NCI-H1694 treated with DMSO at 0.1 percent for 48 hours (cell line): Measurements from ENCODE around the gene ALG10.
"Not testable (repeated sequence)": the region's sequence is repeated elsewhere in the genome, so short reads cannot be mapped to it uniquely, and the experiment has no call there.

Experiments used
- DNase-seq: peaks from one replicate; lab custom pipeline; 2025; lab: John Stamatoyannopoulos, UW

ALG10 gene, protein sequence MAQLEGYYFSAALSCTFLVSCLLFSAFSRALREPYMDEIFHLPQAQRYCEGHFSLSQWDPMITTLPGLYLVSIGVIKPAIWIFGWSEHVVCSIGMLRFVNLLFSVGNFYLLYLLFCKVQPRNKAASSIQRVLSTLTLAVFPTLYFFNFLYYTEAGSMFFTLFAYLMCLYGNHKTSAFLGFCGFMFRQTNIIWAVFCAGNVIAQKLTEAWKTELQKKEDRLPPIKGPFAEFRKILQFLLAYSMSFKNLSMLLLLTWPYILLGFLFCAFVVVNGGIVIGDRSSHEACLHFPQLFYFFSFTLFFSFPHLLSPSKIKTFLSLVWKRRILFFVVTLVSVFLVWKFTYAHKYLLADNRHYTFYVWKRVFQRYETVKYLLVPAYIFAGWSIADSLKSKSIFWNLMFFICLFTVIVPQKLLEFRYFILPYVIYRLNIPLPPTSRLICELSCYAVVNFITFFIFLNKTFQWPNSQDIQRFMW

GRCh38 chr12:34022079-34022830 is at the start of gene ALG10:
Gene ALG10 (plus strand): TSS chr12:34022496. CDS start chr12:34022600, 104 bp downstream.
- peak; percentile 97 for DNase-seq

- DNase-seq: not testable (repeated sequence)
These were observed 49.4 kb upstream of the ALG10 start for GRCh38 chr12:33972884-33973283.

DNA sequence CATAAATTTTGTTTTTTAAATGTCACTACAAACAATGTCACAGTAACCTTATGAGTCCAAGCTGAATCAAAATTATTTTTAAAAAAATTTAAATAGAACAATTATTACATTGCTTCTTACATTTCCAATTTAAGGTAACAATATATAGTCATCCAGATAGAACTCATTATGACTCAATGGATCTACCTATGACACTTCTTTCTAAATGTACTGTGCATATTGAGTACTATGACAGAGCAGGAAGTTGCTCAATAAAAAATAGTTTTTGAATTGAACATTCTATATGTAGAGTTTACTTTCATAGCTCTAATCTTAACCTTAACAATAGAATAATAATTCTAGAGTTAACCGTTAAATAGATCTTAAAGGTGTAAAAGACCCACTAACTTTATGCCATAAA is 44.4 kb upstream of the ALG10 start:
- no peak for DNase-seq

- no peak for DNase-seq
These were observed 34.0 kb upstream of the ALG10 start for GRCh38 chr12:33988197-33988805.

GRCh38 chr12:33988913-33989312 is 33.4 kb upstream of the ALG10 start:
- DNase-seq: no peak

DNA sequence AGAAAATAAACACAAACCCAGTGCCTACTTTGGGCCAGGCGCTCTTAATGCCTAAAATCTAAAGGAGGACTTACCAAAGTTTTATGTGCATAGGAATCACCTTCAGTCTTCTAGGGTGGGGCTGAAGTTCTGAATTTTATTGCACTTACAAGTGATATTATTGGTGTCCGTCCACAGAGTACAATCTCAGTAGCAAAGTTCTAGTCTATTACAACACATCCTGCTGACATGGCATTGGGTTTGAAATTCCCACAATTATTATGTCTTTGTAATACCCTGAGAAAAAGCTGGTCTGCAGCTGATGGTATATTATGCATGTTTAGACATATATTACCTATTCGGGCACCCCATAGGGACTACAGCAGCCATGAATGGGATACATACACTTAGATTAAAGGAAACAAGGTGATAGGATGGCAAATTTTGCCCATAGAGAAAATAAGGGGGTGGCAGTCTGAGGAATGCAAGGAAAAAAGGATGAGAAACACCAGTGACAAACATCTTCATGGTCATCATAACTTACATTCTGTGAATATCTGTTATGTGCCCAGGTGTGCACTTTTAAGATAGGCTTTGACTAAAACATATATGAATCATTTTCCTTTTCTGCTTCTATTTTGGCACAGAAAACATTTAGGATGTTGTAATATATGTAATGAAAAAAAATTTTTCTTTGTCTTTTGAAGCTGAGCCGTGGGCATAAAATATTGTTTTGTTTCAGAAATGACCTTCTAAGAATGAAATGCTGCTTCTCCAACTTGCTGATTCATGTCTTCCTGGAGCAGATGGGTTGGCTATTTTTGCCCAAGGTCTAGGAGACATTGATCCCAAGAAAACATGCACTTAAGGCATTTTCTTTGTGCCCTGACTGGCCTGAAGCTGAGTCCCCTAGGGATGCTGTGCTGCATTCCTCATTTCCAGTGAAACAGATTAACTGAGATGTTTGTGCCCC is 27.2 kb upstream of the ALG10 start:
- no peak for DNase-seq

DNA sequence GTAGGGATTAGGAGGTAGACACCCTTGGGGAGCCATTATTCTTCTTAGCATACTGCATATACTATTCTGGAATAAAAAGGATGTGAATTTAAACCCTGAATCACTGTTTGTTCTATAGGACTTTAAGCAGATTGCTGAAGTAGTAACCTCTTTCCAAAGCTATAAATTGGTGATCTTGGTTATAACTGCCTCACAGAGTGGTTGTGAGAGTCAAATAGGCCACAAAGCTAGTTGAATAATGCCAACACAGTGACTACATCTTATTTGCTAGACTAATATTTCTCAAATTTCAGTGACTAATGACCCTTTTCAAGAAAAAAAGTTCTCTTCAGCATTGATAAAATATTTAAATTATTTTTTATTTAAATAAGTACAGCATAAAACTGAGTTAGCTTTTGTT is 13.5 kb upstream of the ALG10 start:
- not testable (repeated sequence) for DNase-seq

- no peak for DNase-seq
These were observed 5.9 kb upstream of the ALG10 start for GRCh38 chr12:34016361-34016760.

DNA sequence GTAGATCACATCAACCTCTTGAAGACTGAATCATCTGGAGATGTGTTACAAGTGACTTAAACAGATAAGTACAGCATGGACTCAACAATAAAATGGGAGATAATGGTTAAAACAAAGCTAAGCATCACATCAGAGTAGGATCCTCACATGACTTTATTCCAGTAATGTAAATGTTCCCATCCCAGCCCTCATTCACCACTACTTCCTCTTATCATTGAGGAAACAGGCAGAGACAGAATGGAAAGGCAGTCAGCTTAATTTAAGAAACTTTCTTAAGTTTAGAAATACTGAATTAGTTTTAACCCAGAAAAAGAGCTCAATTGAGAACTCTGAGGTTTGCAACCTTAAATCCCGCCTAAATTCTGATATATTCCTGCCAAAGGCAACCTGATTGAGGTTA is 1.2 kb upstream of the ALG10 start:
- no peak for DNase-seq

GRCh38 chr12:34027661-34028060 is 5.4 kb downstream of the ALG10 start:
- DNase-seq: not testable (repeated sequence)

GRCh38 chr12:34030591-34030990 is 8.3 kb downstream of the ALG10 start:
- no peak for DNase-seq

GRCh38 chr12:34033628-34034296 is 11.5 kb downstream of the ALG10 start:
- peak; percentile 21 for DNase-seq

- DNase-seq: peak; percentile 27
These were observed 16.1 kb downstream of the ALG10 start for GRCh38 chr12:34038357-34038756.

GRCh38 chr12:34046570-34046969 is 24.3 kb downstream of the ALG10 start:
- no peak for DNase-seq

- not testable (repeated sequence) for DNase-seq
These were observed 25.6 kb downstream of the ALG10 start for GRCh38 chr12:34047855-34048254.

GRCh38 chr12:34048714-34049113 is 26.4 kb downstream of the ALG10 start:
- DNase-seq: no peak

DNA sequence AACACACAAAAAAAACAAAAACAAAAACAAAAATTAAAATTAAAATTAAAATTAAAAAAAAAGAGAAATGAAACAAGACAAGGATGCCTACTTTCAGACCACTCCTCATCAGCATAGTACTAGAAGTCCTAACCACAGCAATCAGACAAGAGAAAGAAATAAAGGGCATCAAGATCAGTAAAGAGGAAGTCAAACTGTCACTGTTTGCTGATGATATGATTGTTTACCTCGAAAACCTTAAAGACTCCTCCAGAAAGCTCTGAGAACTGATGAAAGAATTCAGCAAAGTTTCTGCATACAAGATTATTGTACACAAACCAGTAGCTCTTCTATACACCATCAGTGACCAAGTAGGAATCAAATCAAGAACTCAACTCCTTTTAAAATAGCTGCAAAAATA is 29.2 kb downstream of the ALG10 start:
- no peak for DNase-seq

GRCh38 chr12:34054938-34055337 is 32.6 kb downstream of the ALG10 start:
- no peak for DNase-seq
